ENCODE measurements around the gene DLG3.

DNA sequence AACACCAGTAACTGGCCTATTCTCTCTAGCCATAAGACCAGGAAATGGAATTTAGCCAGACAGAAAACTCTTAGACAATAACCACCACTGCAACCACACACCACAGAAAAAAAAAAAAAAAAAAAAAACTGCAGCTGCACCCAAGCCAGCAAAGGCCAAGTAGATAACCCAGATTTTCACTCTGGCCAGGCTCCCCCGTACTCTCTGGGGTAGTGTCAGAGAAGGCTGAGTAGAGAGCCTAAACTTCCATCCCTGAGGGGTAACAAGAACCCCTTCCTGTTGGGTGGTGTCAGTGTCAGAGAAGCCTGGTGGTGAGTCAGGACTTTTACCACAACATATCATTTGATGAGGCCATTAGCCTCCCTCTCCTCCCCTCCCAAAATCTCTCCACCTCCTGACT is 5.6 kb upstream of the DLG3 start:
- TF ChIP-seq POLR2A (IDR thresholded peaks at IDR 0.05), result no peak
- TF ChIP-seq, protein P1, sequence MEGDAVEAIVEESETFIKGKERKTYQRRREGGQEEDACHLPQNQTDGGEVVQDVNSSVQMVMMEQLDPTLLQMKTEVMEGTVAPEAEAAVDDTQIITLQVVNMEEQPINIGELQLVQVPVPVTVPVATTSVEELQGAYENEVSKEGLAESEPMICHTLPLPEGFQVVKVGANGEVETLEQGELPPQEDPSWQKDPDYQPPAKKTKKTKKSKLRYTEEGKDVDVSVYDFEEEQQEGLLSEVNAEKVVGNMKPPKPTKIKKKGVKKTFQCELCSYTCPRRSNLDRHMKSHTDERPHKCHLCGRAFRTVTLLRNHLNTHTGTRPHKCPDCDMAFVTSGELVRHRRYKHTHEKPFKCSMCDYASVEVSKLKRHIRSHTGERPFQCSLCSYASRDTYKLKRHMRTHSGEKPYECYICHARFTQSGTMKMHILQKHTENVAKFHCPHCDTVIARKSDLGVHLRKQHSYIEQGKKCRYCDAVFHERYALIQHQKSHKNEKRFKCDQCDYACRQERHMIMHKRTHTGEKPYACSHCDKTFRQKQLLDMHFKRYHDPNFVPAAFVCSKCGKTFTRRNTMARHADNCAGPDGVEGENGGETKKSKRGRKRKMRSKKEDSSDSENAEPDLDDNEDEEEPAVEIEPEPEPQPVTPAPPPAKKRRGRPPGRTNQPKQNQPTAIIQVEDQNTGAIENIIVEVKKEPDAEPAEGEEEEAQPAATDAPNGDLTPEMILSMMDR (IDR thresholded peaks at IDR 0.05), result no peak

Data from heart left ventricle (tissue), 13 donors.